Astrocyte of the hippocampus (primary cell): ENCODE measurements around the gene RACGAP1.

Source experiments
- DNase-seq: peaks from one replicate; pipeline ENCODE4 v3.0.0; 2011; ENCODE audit warnings: low read depth, low spot score

The RACGAP1 gene

GRCh38 chr12:50057000-50057841 lies 31.9 kb upstream of the RACGAP1 start, which contains the start of gene ASIC1:
Gene ASIC1 (plus strand): TSS chr12:50057596. CDS start chr12:50058767, 1,171 bp downstream.
- peak; percentile 87 for DNase-seq

GRCh38 chr12:50056639-50056976 lies 31.3 kb upstream of the RACGAP1 start:
- DNase-seq = no peak

GRCh38 chr12:50055831-50056638 lies 30.7 kb upstream of the RACGAP1 start:
- DNase-seq = peak; percentile 75

- no peak for DNase-seq
Measured at GRCh38 chr12:50053583-50053982, 28.3 kb upstream of the RACGAP1 start.

- DNase-seq = no peak
Measured at GRCh38 chr12:50052964-50053363, 27.7 kb upstream of the RACGAP1 start.

- no peak for DNase-seq
Measured at GRCh38 chr12:50052544-50052943, 27.2 kb upstream of the RACGAP1 start.

GRCh38 chr12:50051101-50051806 lies 26.0 kb upstream of the RACGAP1 start:
- DNase-seq = no peak

- DNase-seq = peak; percentile 64
Measured at GRCh38 chr12:50050410-50051098, 25.3 kb upstream of the RACGAP1 start.

- DNase-seq = no peak
Measured at GRCh38 chr12:50050119-50050385, 24.8 kb upstream of the RACGAP1 start.

- no peak for DNase-seq
Measured at GRCh38 chr12:50049254-50050118, 24.2 kb upstream of the RACGAP1 start.

- DNase-seq = no peak
Measured at GRCh38 chr12:50047693-50048250, 22.5 kb upstream of the RACGAP1 start.

GRCh38 chr12:50043854-50044253 lies 18.6 kb upstream of the RACGAP1 start:
- peak; percentile 39 for DNase-seq

GRCh38 chr12:50043308-50043707 lies 18.0 kb upstream of the RACGAP1 start:
- no peak for DNase-seq

GRCh38 chr12:50042693-50043092 lies 17.4 kb upstream of the RACGAP1 start:
- DNase-seq = no peak

GRCh38 chr12:50041962-50042361 lies 16.7 kb upstream of the RACGAP1 start:
- DNase-seq = no peak

- DNase-seq = no peak
Measured at GRCh38 chr12:50041062-50041860, 16.0 kb upstream of the RACGAP1 start.

- no peak for DNase-seq
Measured at GRCh38 chr12:50040657-50041056, 15.4 kb upstream of the RACGAP1 start.

GRCh38 chr12:50039151-50039835 lies 14.0 kb upstream of the RACGAP1 start:
- DNase-seq = peak; percentile 83

- DNase-seq = no peak
Measured at GRCh38 chr12:50038336-50038735, 13.0 kb upstream of the RACGAP1 start.
